HG03108 (cell line): ENCODE results near the gene GIMAP5.

Source experiments
- ATAC-seq: cut with Tn5 transposase; IDR thresholded peaks from one replicate; pipeline ENCODE4 v1.9.1; 2021; ENCODE audit warnings: moderate library complexity; ENCODE audit not compliant: unreplicated experiment

GIMAP5 gene

GRCh38 chr7:150737265-150738055, at the start of gene GIMAP5:
Gene GIMAP5 (plus strand): TSS chr7:150737418. CDS start chr7:150740885, 3,467 bp downstream.
- ATAC-seq, result peak; percentile 63

GRCh38 chr7:150688630-150689029, 48.6 kb upstream of the GIMAP5 start:
- no peak for ATAC-seq

GRCh38 chr7:150695654-150696053, 41.6 kb upstream of the GIMAP5 start:
- no peak for ATAC-seq

- ATAC-seq, result no peak
Observed at GRCh38 chr7:150703209-150703608, 34.0 kb upstream of the GIMAP5 start.

GRCh38 chr7:150715293-150715692, 21.9 kb upstream of the GIMAP5 start:
- ATAC-seq, result no peak

- no peak for ATAC-seq
Observed at GRCh38 chr7:150715738-150716137, 21.5 kb upstream of the GIMAP5 start.

- no peak for ATAC-seq
Observed at GRCh38 chr7:150716368-150716767, 20.9 kb upstream of the GIMAP5 start, which contains the start of gene GIMAP1. Gene GIMAP1 (plus strand): TSS chr7:150716613. CDS start chr7:150719048, 2,435 bp downstream.

GRCh38 chr7:150716939-150717338, 20.3 kb upstream of the GIMAP5 start:
- ATAC-seq, result no peak

- no peak for ATAC-seq
Observed at GRCh38 chr7:150717814-150718420, 19.3 kb upstream of the GIMAP5 start.

- no peak for ATAC-seq
Observed at GRCh38 chr7:150719436-150719835, 17.8 kb upstream of the GIMAP5 start.

GRCh38 chr7:150719960-150720891, 17.0 kb upstream of the GIMAP5 start:
- no peak for ATAC-seq

GRCh38 chr7:150721970-150722373, 15.2 kb upstream of the GIMAP5 start:
- no peak for ATAC-seq

GRCh38 chr7:150722431-150722931, 14.7 kb upstream of the GIMAP5 start:
- no peak for ATAC-seq

GRCh38 chr7:150723467-150723866, 13.8 kb upstream of the GIMAP5 start:
- ATAC-seq, result no peak

GRCh38 chr7:150727381-150727780, 9.8 kb upstream of the GIMAP5 start:
- ATAC-seq, result no peak

- no peak for ATAC-seq
Observed at GRCh38 chr7:150728011-150728410, 9.2 kb upstream of the GIMAP5 start.

GRCh38 chr7:150728609-150729008, 8.6 kb upstream of the GIMAP5 start:
- no peak for ATAC-seq

GRCh38 chr7:150731916-150732315, 5.3 kb upstream of the GIMAP5 start:
- no peak for ATAC-seq

- ATAC-seq, result no peak
Observed at GRCh38 chr7:150732786-150733481, 4.3 kb upstream of the GIMAP5 start.

GRCh38 chr7:150733482-150734095, 3.6 kb upstream of the GIMAP5 start:
- no peak for ATAC-seq
